Measurements from ENCODE around the gene SLC43A2.

DNA sequence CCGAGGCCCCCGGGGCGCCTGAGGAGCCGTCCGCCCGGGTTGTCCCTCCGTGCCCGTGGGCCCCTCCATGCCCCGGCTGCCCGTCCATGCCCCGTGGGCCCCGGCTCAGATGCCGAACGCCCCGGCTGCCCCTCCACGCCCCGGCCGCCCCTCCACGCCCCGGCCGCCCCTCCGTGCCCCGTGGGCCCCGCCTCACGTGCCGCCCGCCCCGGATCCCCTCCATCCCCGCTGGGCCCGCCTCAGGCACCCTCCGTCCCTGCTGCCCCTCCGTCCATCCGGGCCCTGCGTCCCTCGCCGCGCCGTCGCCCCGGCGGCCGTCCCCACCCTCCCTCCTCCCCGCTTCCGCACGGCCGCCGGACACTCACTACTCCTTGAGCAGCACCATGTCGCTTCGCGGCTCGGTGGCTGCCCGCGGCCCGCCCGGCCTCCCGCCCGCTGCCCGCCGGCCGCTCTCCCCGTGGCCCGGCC is 66.4 kb downstream of the SLC43A2 start:
- TF ChIP-seq ZC3H10 (CRISPR knock-in tag; IDR thresholded peaks at IDR 0.05) (no peak), ZNF8 (CRISPR knock-in tag; IDR thresholded peaks at IDR 0.05) (no peak), GLIS3 (CRISPR knock-in tag; IDR thresholded peaks at IDR 0.05) (no peak), BACH2 (CRISPR knock-in tag; IDR thresholded peaks at IDR 0.05; ENCODE audit: borderline replicate concordance) (no peak)

Data from SK-N-SH treated with all-trans-retinoic acid at 6 μM for 48 hours (cell line).